NCI-H82 (cell line): Measurements from ENCODE around the gene EYS.
A peak's percentile ranks its signal among the peaks of the same experiment; 100 is the strongest.

Experiments used
- DNase-seq: peaks from one replicate; lab custom pipeline; 2025; lab: John Stamatoyannopoulos, UW

EYS gene

GRCh38 chr6:65221153-65221552, 485.9 kb downstream of the EYS start:
- DNase-seq = no peak

GRCh38 chr6:65202738-65203137, 504.3 kb downstream of the EYS start:
- DNase-seq = no peak

GRCh38 chr6:65199683-65200082, 507.3 kb downstream of the EYS start:
- no peak for DNase-seq

- no peak for DNase-seq
Measured at GRCh38 chr6:65199121-65199520, 507.9 kb downstream of the EYS start.

- no peak for DNase-seq
Measured at GRCh38 chr6:65191471-65191870, 515.6 kb downstream of the EYS start.

GRCh38 chr6:65189236-65189881, 517.7 kb downstream of the EYS start:
- DNase-seq = no peak

- no peak for DNase-seq
Measured at GRCh38 chr6:65186826-65187225, 520.2 kb downstream of the EYS start.

- DNase-seq = no peak
Measured at GRCh38 chr6:65182681-65183080, 524.3 kb downstream of the EYS start.

GRCh38 chr6:65170273-65170672, 536.8 kb downstream of the EYS start:
- no peak for DNase-seq

GRCh38 chr6:65161661-65162060, 545.4 kb downstream of the EYS start:
- DNase-seq = no peak

GRCh38 chr6:65157025-65157424, 550.0 kb downstream of the EYS start:
- DNase-seq = no peak

GRCh38 chr6:65155083-65155482, 551.9 kb downstream of the EYS start:
- peak; percentile 26 for DNase-seq

GRCh38 chr6:65149841-65150240, 557.2 kb downstream of the EYS start:
- no peak for DNase-seq

- DNase-seq = no peak
Measured at GRCh38 chr6:65148839-65149238, 558.2 kb downstream of the EYS start.

GRCh38 chr6:65135567-65135966, 571.5 kb downstream of the EYS start:
- DNase-seq = no peak

GRCh38 chr6:65126667-65127066, 580.4 kb downstream of the EYS start:
- peak; percentile 71 for DNase-seq

GRCh38 chr6:65123521-65123920, 583.5 kb downstream of the EYS start:
- DNase-seq = no peak

- no peak for DNase-seq
Measured at GRCh38 chr6:65117817-65118409, 589.1 kb downstream of the EYS start.

- peak; percentile 24 for DNase-seq
Measured at GRCh38 chr6:65116326-65116725, 590.7 kb downstream of the EYS start.

- DNase-seq = no peak
Measured at GRCh38 chr6:65113581-65113980, 593.4 kb downstream of the EYS start.

GRCh38 chr6:65112435-65112834, 594.6 kb downstream of the EYS start:
- DNase-seq = no peak

GRCh38 chr6:65110031-65110430, 597.0 kb downstream of the EYS start:
- DNase-seq = no peak

- peak; percentile 19 for DNase-seq
Measured at GRCh38 chr6:65098349-65098748, 608.7 kb downstream of the EYS start.

GRCh38 chr6:65091561-65091960, 615.5 kb downstream of the EYS start:
- DNase-seq = no peak
